NCI-H82 treated with DMSO at 0.1 percent for 48 hours (cell line): ENCODE measurements around the gene TOX2.

Experiments used
- DNase-seq: peaks from one replicate; lab custom pipeline; 2025; ENCODE audit not compliant: unreplicated experiment; lab: John Stamatoyannopoulos, UW

TOX2 gene, protein sequence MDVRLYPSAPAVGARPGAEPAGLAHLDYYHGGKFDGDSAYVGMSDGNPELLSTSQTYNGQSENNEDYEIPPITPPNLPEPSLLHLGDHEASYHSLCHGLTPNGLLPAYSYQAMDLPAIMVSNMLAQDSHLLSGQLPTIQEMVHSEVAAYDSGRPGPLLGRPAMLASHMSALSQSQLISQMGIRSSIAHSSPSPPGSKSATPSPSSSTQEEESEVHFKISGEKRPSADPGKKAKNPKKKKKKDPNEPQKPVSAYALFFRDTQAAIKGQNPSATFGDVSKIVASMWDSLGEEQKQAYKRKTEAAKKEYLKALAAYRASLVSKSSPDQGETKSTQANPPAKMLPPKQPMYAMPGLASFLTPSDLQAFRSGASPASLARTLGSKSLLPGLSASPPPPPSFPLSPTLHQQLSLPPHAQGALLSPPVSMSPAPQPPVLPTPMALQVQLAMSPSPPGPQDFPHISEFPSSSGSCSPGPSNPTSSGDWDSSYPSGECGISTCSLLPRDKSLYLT

DNA sequence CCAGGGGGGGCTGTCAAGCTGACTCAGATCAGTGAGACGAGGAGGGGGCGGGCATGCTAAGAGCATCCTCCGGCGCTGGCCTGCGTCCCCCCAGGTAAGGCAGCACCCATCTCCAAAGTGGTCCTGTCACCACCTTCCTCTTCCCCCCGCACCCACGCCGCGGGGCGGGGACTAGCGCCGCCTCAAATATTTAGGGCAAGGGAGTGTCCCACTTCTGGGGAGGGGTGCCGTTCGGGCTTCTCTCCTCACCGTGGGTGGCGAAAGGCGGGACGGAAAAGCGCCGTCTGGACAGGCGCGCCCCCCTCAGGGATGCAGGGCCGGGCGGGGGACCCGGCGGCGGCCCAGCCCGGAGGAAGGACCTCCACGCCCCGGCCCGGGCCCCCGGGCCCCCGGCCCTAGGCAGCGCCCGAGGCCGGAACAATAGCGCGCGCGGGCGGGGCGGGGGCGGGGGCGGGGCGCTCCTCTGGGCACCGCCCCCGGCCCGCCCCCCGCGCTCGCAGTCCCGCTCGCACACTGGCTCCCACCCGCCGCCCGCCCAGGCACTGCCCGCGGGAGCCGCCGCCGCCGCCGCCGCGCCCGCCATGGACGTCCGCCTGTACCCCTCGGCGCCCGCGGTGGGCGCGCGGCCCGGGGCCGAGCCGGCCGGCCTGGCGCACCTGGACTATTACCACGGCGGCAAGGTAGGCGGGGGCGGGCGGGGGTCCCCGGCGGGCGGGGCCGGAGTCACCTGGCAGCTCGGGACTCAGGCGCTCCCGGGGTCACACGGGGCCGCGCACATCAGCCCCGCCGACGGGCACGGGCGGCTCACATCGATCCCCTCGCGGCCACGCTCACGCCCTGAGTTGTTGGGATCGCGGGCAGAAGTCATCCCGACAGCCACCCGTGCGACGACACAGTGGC is at the start of gene TOX2:
Gene TOX2, plus strand, starts transcription at position 542 of the 900 bp plus-strand sequence. Its CDS starts 40 bp downstream, at position 582.
- DNase-seq: no peak

- DNase-seq: no peak
Measured at GRCh38 chr20:43868091-43868490, 46.6 kb upstream of the TOX2 start.

DNA sequence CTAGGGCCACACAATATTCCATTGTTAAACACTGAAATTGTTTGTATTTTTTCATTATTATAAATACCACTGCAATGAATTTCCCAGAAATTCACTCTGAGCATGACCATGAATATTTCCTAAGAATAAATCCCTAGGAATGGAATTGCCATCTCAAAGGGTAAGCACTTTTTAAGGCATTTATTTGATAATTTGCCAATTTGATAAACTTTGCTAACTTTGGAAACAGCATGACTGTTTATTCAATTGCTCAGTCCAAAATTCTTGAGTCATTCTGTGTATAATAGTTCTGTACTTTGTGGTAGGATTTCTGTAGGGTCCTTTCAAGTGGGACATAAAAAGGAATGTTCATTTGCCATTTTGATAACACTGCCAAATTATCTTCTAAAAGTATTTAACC is 44.2 kb upstream of the TOX2 start:
- DNase-seq: no peak

DNA sequence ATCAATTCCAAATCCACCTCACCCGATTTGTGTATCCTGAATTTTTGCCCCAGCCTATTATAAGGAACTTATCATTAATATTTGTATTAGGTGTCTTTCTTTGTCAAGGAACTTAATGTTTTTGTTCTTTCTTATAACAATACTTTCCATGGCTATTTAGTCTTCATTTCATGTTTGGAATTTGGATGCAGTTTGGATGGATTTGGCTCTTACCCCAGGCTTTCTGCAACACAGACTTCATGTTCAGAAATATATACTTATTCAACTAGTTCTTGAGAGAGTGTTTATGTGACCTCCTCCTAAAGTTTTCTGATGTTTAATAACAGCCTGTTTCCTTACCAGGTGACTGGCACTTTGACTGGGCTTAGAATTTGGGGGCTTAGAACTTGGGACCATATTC is 35.9 kb upstream of the TOX2 start:
- DNase-seq: no peak

GRCh38 chr20:43893930-43894329 is 20.7 kb upstream of the TOX2 start:
- DNase-seq: no peak

GRCh38 chr20:43894491-43894890 is 20.2 kb upstream of the TOX2 start:
- no peak for DNase-seq

DNA sequence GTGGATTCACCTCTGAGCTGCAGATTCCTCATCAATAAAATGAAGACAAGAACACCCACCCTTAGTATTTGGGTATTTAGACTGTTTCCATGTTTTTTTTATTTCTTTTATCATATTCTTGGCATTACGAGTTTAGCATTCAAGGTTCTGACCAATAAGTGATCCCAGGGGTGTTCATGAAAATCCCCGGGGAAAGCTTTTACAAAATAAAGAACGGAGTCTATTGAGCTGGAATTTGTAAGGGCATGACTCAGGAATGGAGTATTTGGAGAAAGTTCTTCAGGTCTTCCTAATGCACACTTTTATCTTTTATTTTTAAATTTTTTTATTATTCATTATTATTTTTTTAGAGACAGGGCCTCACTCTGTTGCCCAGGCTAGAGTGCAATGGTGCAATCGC is 19.4 kb upstream of the TOX2 start:
- no peak for DNase-seq

DNA sequence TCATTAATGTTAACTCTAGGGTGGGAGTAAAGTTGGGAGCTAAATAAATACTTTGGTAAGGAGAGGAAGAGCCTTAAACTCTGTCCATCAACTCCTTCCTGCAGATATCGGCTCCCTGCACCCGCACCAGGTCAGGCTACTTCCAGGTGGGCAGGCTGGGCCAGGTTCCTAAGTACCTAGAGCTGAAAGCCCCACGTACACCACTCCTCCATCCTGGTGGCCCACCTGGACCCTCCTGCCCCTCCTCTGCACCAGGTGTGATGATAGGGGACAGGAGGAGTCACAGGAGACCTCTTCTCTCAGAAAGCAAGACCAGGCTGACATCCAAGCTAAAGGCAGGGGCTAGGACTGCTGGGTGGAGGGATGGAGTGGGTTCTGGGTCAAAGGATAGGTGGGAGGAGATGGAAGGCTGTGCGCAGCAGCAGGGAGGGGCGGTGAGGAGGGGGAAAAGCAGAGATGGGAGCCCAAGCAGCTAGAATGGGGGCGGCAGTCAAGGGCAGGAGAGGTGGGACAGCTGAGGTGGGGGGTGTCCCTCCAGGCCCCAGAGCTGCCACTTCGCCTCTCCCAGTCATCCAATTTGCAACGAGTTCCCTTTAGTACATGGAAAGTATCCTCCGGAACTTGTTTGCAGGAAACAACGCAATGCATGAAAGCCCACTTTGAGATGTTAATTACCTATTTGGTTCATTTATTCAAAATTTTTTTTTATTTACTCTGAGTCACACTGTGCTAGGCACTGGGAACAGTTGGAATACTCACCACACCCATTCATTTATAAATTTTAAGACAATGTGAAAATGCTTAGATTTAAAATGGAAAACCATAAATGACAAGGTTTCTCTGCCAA is 15.2 kb upstream of the TOX2 start:
- no peak for DNase-seq

DNA sequence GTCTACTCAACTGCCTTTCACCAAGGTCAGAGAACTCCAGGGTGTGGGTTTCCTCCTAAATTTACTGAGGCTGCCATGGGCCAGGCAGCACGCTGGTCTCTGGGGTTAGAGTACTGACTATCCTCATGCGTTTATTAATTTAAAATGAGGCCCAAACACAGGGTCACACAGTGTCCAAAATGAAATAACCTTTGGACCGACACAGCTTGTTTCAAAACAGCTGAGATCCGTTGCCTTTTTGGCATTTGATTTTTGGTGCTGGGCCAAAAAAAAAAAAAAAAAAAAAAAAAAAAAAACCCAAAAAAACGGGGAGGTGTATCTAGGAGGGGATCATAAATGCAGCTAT is 14.6 kb upstream of the TOX2 start:
- no peak for DNase-seq

GRCh38 chr20:43900496-43900895 is 14.2 kb upstream of the TOX2 start:
- DNase-seq: no peak

- no peak for DNase-seq
Measured at GRCh38 chr20:43901296-43901695, 13.4 kb upstream of the TOX2 start.

- DNase-seq: no peak
Measured at GRCh38 chr20:43903953-43904826, 10.5 kb upstream of the TOX2 start.

DNA sequence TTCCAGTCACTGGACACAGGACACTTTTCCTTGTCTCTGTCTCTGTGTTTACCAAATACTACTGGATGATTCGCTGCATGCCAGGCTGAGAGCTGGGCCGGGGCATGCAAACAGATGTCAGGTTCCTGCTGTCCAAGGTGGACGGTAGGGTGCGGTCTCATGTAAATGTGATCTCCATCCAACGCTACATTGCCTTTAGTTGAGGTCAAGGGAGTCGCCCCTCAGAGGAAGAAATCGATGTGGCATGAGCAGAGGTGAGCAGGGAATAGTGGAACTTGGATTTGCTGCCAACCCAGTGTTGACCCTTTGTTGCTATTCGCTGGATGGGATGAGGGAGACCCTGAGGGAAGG is 9.8 kb upstream of the TOX2 start:
- no peak for DNase-seq

GRCh38 chr20:43906505-43907034 is 8.1 kb upstream of the TOX2 start:
- no peak for DNase-seq

- DNase-seq: no peak
Measured at GRCh38 chr20:43909211-43909610, 5.4 kb upstream of the TOX2 start.

DNA sequence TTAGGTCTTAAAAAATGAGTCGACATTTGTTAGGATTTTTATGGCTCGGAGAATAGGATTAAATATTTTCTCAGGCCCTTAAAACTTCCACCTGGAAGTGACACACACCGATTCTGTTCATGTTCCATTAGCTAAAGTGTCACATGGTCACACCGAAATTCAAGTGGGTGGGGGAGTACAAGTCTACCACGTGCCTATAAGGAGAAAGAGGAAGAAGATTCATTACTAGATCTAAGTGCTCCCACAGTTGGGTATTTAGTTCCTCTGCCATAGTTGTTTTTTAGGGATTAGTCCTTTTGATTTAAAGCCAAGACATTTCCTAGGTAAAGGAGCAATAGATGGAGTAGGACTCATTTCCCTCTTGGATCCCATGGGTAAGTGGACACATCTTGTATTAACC is 4.9 kb upstream of the TOX2 start:
- DNase-seq: no peak

DNA sequence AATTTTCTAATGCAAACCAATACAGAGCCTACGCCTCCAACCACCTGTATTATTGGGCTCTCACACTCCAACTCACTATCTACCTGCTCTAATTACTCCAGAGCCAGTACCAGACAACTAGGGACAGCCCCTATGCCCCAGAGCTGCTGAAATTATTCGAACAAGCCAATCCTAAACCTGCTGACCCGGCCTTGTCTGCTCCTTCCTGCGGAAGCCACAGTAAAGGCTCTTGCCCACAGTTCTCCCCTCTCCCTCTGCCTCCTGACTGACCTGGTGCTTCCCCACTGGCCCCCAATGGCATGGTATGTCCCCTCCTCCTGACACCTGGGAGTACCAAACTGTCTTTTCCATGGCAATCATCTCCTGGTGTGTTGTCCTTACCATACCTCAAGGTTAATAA is 4.1 kb upstream of the TOX2 start:
- no peak for DNase-seq

GRCh38 chr20:43911066-43911465 is 3.6 kb upstream of the TOX2 start:
- no peak for DNase-seq

DNA sequence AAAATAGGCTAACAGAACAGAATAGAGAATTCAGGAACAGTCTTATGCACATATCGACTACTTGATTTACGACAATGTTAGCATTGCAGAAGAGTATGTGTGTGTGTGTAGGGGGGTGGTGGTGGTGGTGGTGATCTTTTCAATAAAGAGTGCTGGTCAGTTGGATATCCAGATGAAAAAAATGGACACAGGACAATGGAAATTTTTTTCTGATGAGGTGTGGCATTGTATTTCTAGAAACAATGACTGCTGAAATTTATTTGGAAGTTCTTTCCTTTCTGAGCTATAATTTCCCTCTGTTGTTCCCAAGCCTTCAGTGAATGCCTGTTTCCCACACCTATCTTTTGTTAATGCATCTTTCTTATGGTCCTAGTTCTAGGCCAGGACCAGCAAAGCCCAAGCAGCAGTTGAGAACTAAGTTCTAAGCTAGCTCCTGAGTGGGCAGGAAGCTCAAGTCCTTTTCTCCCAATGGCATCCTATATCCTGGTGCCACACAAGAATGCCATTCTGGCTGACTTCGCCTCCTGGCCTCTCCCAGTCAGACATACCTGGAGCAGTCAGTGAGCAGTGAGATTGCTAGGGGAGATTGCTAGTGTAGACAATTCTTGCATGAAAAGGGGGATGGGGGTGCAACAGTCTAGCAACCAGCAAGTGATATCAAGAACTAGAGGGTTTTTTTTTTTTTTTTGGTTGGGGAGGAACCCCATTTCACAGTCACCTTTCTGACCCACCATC is 1.2 kb upstream of the TOX2 start:
- DNase-seq: no peak
